ENCODE measurements around the gene ACVR2A. TPM values are rescaled to one million over a fixed set of nuclear protein-coding genes. Genes with fewer than 3 reads are reported as not detected.

The ACVR2A gene
- total and polyA plus RNA-seq, 2 of the 4 experiments (the other 2 are of a cell fraction) = 1.8 to 6.8 TPM

DNA sequence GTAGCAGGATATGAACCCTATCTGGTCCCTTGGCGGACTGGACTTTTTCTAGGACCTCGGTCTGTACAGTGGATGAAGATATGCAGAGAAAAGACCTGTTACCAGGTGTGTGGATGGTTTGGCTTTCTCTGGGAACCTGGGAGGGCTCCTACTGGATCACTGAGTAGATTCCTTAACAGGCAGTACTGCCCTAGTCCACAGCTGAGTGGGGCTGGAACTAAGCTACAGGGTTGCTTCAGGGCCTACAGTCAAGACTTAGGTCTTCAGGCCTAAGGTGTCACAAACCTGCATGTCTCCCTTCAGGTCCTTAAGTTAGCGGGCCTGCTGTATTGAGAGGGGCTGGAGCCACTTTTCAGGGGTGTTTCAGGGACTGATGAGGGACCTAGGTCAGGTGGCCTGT, 132.8 kb downstream of the ACVR2A start:
- no peak overlapping the region for H3K18ac ChIP-seq (ENCODE audit: low read depth, low read length)
- no CpG with 5 or more reads among the region's 3 CpGs for WGBS, 2 experiments (ENCODE audit: extremely low coverage in 2 of 2, insufficient read length in 1 of 2)
- H2BK20ac ChIP-seq (ENCODE audit: low read depth, low read length) = no peak overlapping the region
- H4K91ac ChIP-seq (ENCODE audit: insufficient read depth, low read depth, low read length) = no peak overlapping the region
- no peak overlapping the region for H3K4me3 ChIP-seq (ENCODE audit: insufficient read depth, low read depth, low read length)
- no peak overlapping the region for H2AK9ac ChIP-seq (replicated peaks; ENCODE audit: low read depth, low read length, poor library complexity)
- H3K36me3 ChIP-seq (ENCODE audit: control insufficient read depth, insufficient read depth, low read length) = no peaks in the 10 kb centered on the region
- no peak overlapping the region for H2BK5ac ChIP-seq (ENCODE audit: low read depth, low read length, poor library complexity, severe bottlenecking)
- no peak overlapping the region for H3K9ac ChIP-seq (ENCODE audit: low read depth, low read length)
- H3K9me1 ChIP-seq (ENCODE audit: insufficient read depth, low read length) = no peaks in the 10 kb centered on the region
- H2AFZ ChIP-seq (replicated peaks; ENCODE audit: low read length, poor library complexity) = no peak overlapping the region
- intact Hi-C loops (cut with micrococcal nuclease) = no loop called here
- in situ Hi-C loops (cut with MboI; ENCODE audit: low sequenced_read_pairs) = loop anchor here (25.0 kb wide), 1 partner anchor 1010 kb away; no protein-coding TSS in a partner anchor
- no peak overlapping the region for H2BK120ac ChIP-seq (ENCODE audit: low read depth, low read length)
- H3K4me1 ChIP-seq (ENCODE audit: control insufficient read depth, insufficient read depth, low read length) = no peaks in the 10 kb centered on the region
- H3K14ac ChIP-seq (replicated peaks; ENCODE audit: low read depth, low read length) = no peak overlapping the region
- H3K23ac ChIP-seq (ENCODE audit: low read depth, low read length) = no peak overlapping the region
- dilution Hi-C loops (cut with HindIII; ENCODE audit: low sequenced_read_pairs, unreplicated experiment) = no loop called here
- no peak overlapping the region for H4K8ac ChIP-seq (ENCODE audit: low read depth in 2 of 2, low read length in 2 of 2)
- ATAC-seq (ENCODE audit: low read depth) (no peak), DNase-seq (no peak)
- TF ChIP-seq MXI1 (IDR thresholded peaks at IDR 0.05; ENCODE audit: borderline replicate concordance, low read depth, low read length) = no peak
- no peak for TF ChIP-seq FOS (IDR thresholded peaks at IDR 0.05; ENCODE audit: low read depth, low read length)
- TF ChIP-seq NFE2L2 (IDR thresholded peaks at IDR 0.05; ENCODE audit: low read depth, low read length) = no peak
- TF ChIP-seq POLR2A (IDR thresholded peaks at IDR 0.05; ENCODE audit: low read depth, low read length) = no peak
- TF ChIP-seq RCOR1 (IDR thresholded peaks at IDR 0.05; ENCODE audit: insufficient replicate concordance, low read length) = no peak
- no peak for TF ChIP-seq USF2 (IDR thresholded peaks at IDR 0.05; ENCODE audit: low read depth, low read length)
- TF ChIP-seq BHLHE40 (IDR thresholded peaks at IDR 0.05; ENCODE audit: low read depth, low read length) = no peak
- no peak for TF ChIP-seq CHD1 (IDR thresholded peaks at IDR 0.05; ENCODE audit: low read depth, low read length)
- no peak overlapping the region for H3K4me2 ChIP-seq (ENCODE audit: low read depth, low read length)
- H2AK5ac ChIP-seq (ENCODE audit: low read depth, low read length) = no peak overlapping the region
- peaks cover 6% of the 10 kb centered on the region; the same call in 1 of the 2 replicates for H4K20me1 ChIP-seq (ENCODE audit: insufficient read depth, low read length)
- H2BK15ac ChIP-seq (ENCODE audit: low read depth, low read length) = no peak overlapping the region
- H3K9me3 ChIP-seq (ENCODE audit: control insufficient read depth, insufficient read depth, low read length) = no peaks in the 10 kb centered on the region
- CTCF ChIA-PET = interaction anchor here (1.6 kb wide), 1 partner anchor 13 kb away, joined by 4 read pairs; no protein-coding TSS in a partner anchor
- peaks cover 9 to 13% of the 10 kb centered on the region in 2 experiments; a peak in 3 of 4 replicates for H3K79me1 ChIP-seq (ENCODE audit: low read depth in 1 of 2, low read length in 2 of 2)
- BruUV-seq (replicated peaks) = no TSS peak
- H3K27me3 ChIP-seq (ENCODE audit: control insufficient read depth, insufficient read depth, low read length) = no peaks in the 10 kb centered on the region
- no peak overlapping the region for H3K56ac ChIP-seq (ENCODE audit: extremely low read depth, insufficient read depth, low read length)
- POLR2A ChIA-PET (ENCODE audit: unreplicated experiment) = no interaction called here
- no peak overlapping the region for H3K4ac ChIP-seq (ENCODE audit: low read depth, low read length)
- no peak overlapping the region for H3K27ac ChIP-seq (ENCODE audit: insufficient read depth, low read length)
- H4K5ac ChIP-seq (ENCODE audit: low read depth, low read length) = no peak overlapping the region

Small RNAs within 50 kb of the gene (microRNA-seq; reads per million reads assigned to microRNA genes)
- not detected for gene RNU6-1275P (ENCODE audit: insufficient read depth, insufficient read length)

Small RNAs within 50 kb of the gene (small RNA-seq; reads per million reads assigned to genes)
- 0 reads per million in 5 experiments for gene RNU6-1275P

Other genes starting within 250 kb of the ACVR2A start
- gene ORC4, start 175.7 kb downstream of the ACVR2A start, total RNA-seq (2012; rRNA removed) = 23.5 and 63.9 TPM in 2 replicates
- gene ORC4, start 175.7 kb downstream of the ACVR2A start, polyA plus RNA-seq (2012; rRNA removed) = 9.3 and 20.6 TPM in 2 replicates
- gene MBD5, start 176.1 kb downstream of the ACVR2A start, total RNA-seq (2012; rRNA removed) = 14.2 and 17.5 TPM in 2 replicates
- 9.8 and 10.3 TPM in 2 replicates for gene MBD5, start 176.1 kb downstream of the ACVR2A start, polyA plus RNA-seq (2012; rRNA removed)